GM12873 (cell line): ENCODE data around the gene DAP.
A peak's percentile ranks its signal among the peaks of the same experiment; 100 is the strongest.

Source experiments
- TF ChIP-seq, protein P1 (sequence below): IDR thresholded peaks from 2 replicates; pipeline ENCODE4 v1.5.1; 2012; ENCODE audit warnings: low read depth, mild to moderate bottlenecking, moderate library complexity, low read length, control low read depth; ENCODE audit not compliant: insufficient read depth; ENCODE audit errors: missing control alignments

Gene DAP

DNA sequence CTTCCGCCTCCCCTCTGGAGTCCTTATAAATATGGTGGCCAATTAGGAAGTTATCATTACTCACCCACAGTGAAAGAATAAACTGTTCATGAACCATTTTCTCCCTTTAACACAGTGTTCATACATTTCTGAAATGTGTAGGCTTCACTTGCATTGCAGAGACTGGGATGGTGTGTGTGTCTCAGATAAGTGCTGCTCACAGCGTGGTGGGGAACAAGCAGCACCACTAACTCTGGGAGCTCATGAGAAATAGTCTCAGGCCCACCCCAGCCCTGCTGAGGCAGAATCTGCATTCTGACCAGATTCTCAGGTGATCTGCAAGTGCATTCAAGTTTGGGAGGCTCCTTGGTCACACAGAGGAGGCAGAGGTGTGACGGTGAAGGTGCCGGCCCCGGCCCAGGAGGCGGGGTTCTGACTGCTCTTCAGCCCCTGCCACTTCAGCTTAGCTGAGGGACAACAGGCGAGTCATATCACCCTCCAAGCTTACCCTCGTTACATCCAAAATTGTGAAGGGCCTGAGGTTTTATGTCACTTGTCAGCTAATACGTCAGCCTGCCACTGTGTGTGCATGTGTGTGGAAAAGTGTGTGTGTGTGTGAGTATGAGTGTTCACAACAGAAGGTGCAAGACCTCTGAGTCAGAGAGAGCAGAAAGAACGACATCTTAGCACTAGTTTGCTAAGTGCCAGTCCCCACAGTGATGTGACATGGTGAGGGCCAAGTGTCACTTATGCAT, 34.7 kb downstream of the DAP start:
- TF ChIP-seq, protein P1, sequence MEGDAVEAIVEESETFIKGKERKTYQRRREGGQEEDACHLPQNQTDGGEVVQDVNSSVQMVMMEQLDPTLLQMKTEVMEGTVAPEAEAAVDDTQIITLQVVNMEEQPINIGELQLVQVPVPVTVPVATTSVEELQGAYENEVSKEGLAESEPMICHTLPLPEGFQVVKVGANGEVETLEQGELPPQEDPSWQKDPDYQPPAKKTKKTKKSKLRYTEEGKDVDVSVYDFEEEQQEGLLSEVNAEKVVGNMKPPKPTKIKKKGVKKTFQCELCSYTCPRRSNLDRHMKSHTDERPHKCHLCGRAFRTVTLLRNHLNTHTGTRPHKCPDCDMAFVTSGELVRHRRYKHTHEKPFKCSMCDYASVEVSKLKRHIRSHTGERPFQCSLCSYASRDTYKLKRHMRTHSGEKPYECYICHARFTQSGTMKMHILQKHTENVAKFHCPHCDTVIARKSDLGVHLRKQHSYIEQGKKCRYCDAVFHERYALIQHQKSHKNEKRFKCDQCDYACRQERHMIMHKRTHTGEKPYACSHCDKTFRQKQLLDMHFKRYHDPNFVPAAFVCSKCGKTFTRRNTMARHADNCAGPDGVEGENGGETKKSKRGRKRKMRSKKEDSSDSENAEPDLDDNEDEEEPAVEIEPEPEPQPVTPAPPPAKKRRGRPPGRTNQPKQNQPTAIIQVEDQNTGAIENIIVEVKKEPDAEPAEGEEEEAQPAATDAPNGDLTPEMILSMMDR, result no peak

DNA sequence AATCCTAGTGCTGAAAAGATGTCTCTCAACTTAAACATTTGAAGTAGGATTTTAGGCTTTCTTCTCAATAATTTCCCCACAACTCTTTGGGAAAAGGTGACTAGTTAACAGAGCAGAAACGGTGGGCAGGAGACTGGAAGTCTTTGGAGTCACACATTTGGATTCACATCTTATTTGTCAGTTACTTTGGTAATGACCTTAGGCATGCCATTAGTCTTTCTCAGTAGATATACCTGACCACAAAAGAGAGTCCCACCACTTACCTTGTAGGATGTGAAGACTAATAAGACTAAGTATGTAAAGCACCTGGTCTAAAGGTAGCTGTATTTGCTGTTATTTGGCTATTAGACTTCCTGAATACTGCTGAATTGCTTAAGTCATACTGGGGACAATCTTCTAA, 35.4 kb downstream of the DAP start:
- TF ChIP-seq, protein P1, result no peak

DNA sequence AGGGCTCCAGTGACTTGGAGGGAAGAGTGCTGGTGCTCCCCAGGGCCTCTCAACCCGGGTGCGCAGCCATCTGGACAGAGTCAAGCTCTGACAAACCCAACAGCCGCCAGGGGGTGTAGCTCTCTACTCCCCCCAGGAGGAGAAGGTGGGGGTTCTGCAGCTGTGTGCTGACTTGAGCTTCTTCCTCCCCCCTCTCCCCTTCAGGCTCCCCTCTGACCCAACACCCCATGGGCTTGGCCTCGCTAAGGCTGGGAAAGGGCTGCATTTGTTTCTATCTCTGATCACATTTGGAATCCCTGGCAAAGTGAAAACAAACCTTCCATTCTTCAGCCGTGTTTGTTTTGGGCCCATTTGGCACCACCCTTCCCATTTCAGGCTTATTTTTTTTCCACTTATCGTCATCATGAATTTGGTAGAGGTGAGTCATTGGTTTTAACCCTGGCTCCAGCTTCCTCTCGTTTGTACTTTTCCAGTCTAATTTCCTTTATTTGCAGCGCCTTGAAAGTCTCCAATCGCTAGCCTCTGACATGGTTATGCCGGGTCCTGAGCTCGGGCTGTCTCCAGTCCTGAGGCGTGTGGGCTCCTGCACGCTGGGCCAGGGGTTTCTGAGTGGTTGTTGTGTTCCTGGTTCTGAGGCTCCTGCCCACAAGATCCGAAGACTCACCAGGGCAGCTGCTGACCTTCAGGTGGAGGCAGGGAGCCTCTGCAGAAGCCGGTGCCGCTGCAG, 36.1 kb downstream of the DAP start:
- TF ChIP-seq, protein P1, result peak; percentile 25

DNA sequence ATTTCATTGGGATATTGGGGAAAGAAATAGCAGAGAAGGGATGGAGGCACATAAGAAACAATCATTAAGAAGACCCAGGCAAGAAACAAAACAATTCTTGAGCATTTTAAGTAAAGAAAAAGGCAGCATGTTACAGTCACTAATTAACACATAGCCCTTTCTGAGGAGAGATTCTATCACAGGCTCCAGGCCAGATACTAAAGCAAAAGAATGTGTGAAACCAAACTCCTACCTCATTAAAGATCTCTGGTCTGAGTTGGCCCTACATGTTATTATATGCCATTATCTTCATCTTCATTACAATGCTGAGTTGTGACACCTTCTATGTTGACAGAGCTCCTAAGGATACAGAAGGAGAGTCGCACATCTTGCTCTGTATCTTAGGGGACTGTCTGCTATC, 37.5 kb downstream of the DAP start:
- TF ChIP-seq, protein P1, result no peak

DNA sequence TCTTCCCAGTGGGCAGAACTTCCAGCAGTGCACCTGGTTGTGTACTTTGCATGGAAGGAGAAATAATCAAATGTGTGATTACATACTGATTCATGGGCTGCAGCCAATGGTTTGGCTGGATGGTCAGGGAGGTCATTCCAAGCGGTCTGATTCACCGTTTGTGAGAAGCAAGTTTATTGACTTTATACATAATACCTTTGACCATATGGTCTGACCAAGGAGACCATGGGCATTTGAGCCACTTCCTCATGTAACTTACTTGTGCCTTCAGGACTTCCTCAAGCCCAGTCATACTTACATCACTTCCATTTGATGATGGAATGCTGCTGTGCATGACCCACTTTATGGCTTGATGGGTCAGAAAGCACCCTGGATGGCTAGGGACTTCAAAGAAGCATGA, 41.1 kb downstream of the DAP start:
- TF ChIP-seq, protein P1, result no peak

DNA sequence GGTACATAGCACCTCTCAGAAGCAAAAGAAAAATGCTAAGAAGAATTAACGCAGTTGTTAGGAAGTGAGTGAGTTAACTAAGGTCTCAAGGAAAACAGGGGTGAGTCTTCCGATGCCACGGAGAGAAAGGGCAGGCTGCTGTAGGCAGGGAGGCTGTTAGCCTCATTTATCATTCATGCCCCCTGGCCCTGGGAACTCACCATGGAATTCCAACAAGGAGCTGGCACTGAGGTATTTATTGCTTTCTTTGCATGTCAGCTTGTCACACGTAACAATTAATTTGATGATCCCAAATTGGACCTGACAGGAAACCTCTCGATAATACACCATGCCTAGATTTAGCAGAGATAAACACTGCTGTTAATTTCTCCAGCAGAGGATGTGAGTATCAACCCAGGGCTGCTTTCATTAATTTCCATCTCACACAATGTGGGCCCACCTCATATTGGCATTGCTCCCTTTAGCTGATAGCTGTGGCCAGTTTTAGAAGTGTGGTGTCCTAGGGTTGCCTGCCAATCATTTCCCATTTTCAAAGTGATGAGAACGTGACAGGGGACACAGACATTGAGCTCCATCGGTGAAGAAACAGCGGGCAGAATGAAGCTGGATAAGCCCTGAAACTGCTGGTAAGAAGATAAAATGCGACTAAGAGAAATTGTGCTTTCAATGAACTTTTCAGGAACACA, 45.3 kb downstream of the DAP start:
- TF ChIP-seq, protein P1, result no peak
